ENCODE results near the gene WBP2. TPM values are rescaled to one million over a fixed set of nuclear protein-coding genes. Genes with fewer than 3 reads are reported as not detected.

The WBP2 gene
- total RNA-seq, 2 experiments from 2014 or later: 64.3 to 68.6 TPM

- POLR2A ChIA-PET: interaction anchor here (0.6 to 16.0 kb wide), 7 partner anchors 9 to 99 kb away, joined by 3 to 183 read pairs (median 4); a partner anchor contains a TSS
- Mint-ChIP-seq H3K27me3 (ENCODE audit: low read depth) (no peaks in the 10 kb centered on the region), H3K9me3 (ENCODE audit: insufficient read depth) (no peaks in the 10 kb centered on the region), H3K27ac (no peak overlapping the region), H3K4me3 (no peak overlapping the region), H3K4me1 (ENCODE audit: low read depth) (peaks cover 31% of the 10 kb centered on the region), H3K36me3 (ENCODE audit: low read depth) (peaks cover 27% of the 10 kb centered on the region)
- CTCF ChIA-PET: interaction anchor here (0.6 to 2.4 kb wide), 8 partner anchors 8 to 49 kb away, joined by 3 to 14 read pairs (median 6); partner anchors contain the start of gene GALK1
- ATAC-seq: no peak
- DNase-seq: no peak
Observed at GRCh38 chr17:75795820-75796607, 59.1 kb downstream of the WBP2 start.

Other genes with a start within 250 kb of the WBP2 start
- under 1 TPM in 1 of 2 experiments, not detected in 1; 0.31 TPM for gene SMIM5, start 221.9 kb downstream of the WBP2 start, total RNA-seq
- gene RECQL5, start 188.2 kb downstream of the WBP2 start, total RNA-seq: 10 to 100 TPM; 37.6 to 43.9 TPM
- gene SAP30BP, start 188.0 kb downstream of the WBP2 start, total RNA-seq: 10 to 100 TPM; 88.7 to 93.7 TPM
- gene ITGB4, start 133.9 kb downstream of the WBP2 start, total RNA-seq: 1 to 10 TPM in 1 of 2 experiments, under 1 TPM in 1; 0.89 to 2.0 TPM
- 10 to 100 TPM; 52.2 to 56.9 TPM for gene GALK1, start 90.1 kb downstream of the WBP2 start, total RNA-seq
- 10 to 100 TPM; 30.2 to 31.0 TPM for gene UNK, start 70.5 kb downstream of the WBP2 start, total RNA-seq
- 100 to 1,000 TPM; 234 to 249 TPM for gene UNC13D, start 10.9 kb downstream of the WBP2 start, total RNA-seq
- gene TRIM47, start 23.2 kb upstream of the WBP2 start, total RNA-seq: 10 to 100 TPM; 31.4 to 36.8 TPM
- 10 to 100 TPM; 35.8 to 37.3 TPM for gene TRIM65, start 41.6 kb upstream of the WBP2 start, total RNA-seq
- gene MRPL38, start 49.5 kb upstream of the WBP2 start, total RNA-seq: 100 to 1,000 TPM in 1 of 2 experiments, 10 to 100 TPM in 1; 89.0 to 113 TPM
- 10 to 100 TPM; 23.4 to 24.5 TPM for gene FBF1, start 85.7 kb upstream of the WBP2 start, total RNA-seq
- 10 to 100 TPM; 30.3 to 32.2 TPM for gene ACOX1, start 123.8 kb upstream of the WBP2 start, total RNA-seq
- 10 to 100 TPM; 16.8 to 21.0 TPM for gene TEN1, start 123.9 kb upstream of the WBP2 start, total RNA-seq
- gene CDK3, start 145.5 kb upstream of the WBP2 start, total RNA-seq: 1 to 10 TPM; 6.4 to 7.3 TPM
- under 1 TPM; 0.34 to 0.47 TPM for gene EVPL, start 172.0 kb upstream of the WBP2 start, total RNA-seq
- 10 to 100 TPM; 85.1 to 86.0 TPM for gene SRP68, start 217.2 kb upstream of the WBP2 start, total RNA-seq
- gene GALR2, start 219.4 kb upstream of the WBP2 start, total RNA-seq: under 1 TPM in 1 of 2 experiments, not detected in 1; 0.18 TPM
- gene ZACN, start 223.8 kb upstream of the WBP2 start, total RNA-seq: under 1 TPM; 0.18 to 0.34 TPM
- gene EXOC7, start 248.5 kb upstream of the WBP2 start, total RNA-seq: 100 to 1,000 TPM; 126 to 129 TPM